ENCODE results near the gene APOO. TPM values are rescaled to one million over a fixed set of nuclear protein-coding genes. Genes with fewer than 3 reads are reported as not detected.

The APOO gene
- total RNA-seq, 1 donor from 2014 or later = 8.6 TPM

- H3K27ac ChIP-seq = no peak overlapping the region
- no peaks in the 10 kb centered on the region for H3K4me1 ChIP-seq
- H3K36me3 ChIP-seq = no peaks in the 10 kb centered on the region
- no peaks in the 10 kb centered on the region for H3K9me3 ChIP-seq
- TF ChIP-seq POLR2A (IDR thresholded peaks at IDR 0.05) = no peak
- TF ChIP-seq POLR2AphosphoS5 (IDR thresholded peaks at IDR 0.05; ENCODE audit: insufficient read depth in 1 of 2, low read depth in 1 of 2) = no peak
- TF ChIP-seq, protein P1, sequence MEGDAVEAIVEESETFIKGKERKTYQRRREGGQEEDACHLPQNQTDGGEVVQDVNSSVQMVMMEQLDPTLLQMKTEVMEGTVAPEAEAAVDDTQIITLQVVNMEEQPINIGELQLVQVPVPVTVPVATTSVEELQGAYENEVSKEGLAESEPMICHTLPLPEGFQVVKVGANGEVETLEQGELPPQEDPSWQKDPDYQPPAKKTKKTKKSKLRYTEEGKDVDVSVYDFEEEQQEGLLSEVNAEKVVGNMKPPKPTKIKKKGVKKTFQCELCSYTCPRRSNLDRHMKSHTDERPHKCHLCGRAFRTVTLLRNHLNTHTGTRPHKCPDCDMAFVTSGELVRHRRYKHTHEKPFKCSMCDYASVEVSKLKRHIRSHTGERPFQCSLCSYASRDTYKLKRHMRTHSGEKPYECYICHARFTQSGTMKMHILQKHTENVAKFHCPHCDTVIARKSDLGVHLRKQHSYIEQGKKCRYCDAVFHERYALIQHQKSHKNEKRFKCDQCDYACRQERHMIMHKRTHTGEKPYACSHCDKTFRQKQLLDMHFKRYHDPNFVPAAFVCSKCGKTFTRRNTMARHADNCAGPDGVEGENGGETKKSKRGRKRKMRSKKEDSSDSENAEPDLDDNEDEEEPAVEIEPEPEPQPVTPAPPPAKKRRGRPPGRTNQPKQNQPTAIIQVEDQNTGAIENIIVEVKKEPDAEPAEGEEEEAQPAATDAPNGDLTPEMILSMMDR (IDR thresholded peaks at IDR 0.05) = no peak
- intact Hi-C loops (cut with DNase I) = no loop called here
- DNase-seq (ENCODE audit: extremely low spot score in 2 of 2) = no peak
- H3K27me3 ChIP-seq = no peaks in the 10 kb centered on the region
- no peak overlapping the region for H3K4me3 ChIP-seq
Measured at GRCh38 chrX:23803931-23804381, 103.8 kb downstream of the APOO start.

DNA sequence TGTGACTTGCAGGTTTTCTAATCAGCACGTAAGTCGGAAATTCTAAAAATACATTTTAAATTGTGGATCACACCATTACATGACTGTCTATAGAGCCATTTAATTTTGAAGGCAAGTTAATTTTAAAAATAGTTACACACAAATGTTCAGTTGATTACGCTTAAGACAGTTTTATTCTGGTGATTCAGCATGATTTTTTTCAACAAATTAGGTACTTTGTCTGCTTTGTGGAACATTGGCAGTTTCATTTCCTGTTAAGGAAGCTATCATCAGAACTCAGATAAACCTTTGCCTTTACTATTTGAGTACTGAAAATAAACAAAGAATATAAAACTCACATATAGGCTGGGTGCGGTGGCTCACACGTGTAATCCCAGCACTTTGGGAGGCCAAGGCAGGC is 105.3 kb downstream of the APOO start:
- no peaks in the 10 kb centered on the region for H3K36me3 ChIP-seq
- H3K9me3 ChIP-seq = no peaks in the 10 kb centered on the region
- no peaks in the 10 kb centered on the region for H3K4me1 ChIP-seq
- intact Hi-C loops (cut with DNase I) = no loop called here
- H3K4me3 ChIP-seq = no peak overlapping the region
- TF ChIP-seq POLR2AphosphoS5 (IDR thresholded peaks at IDR 0.05; ENCODE audit: insufficient read depth in 1 of 2, low read depth in 1 of 2) = no peak
- TF ChIP-seq, protein P1 (IDR thresholded peaks at IDR 0.05) = no peak
- H3K27me3 ChIP-seq = no peaks in the 10 kb centered on the region
- no peak overlapping the region for H3K27ac ChIP-seq
- no peak for DNase-seq (ENCODE audit: extremely low spot score in 2 of 2)

DNA sequence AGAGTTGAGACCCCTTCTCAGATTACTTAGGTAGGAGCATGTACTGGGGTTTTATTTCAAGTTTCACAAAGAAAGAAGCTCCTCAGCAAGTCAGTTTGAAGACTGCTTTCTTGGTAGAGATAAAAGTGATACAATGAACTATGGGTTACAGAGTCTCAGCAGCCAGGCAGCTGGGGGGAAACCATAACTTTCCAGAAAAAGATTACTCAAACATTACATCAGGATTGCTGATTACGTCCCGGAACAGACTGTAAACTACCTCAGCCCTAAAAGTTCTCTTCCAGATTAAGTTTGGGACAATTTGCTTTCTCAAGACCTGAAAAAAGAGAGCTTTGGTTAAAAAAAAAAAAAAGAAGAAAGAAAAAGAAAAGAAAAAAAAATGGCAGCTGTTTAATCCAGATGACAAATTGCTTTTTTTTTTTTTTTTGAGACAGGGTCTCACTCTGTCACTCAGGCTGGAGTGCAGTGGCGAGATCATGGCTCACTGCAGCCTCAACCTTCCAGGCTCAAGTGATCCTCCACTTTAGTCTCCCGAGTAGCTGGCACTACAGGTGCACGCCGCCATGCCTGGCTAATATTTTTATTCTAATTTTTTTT is 108.2 kb downstream of the APOO start:
- no peaks in the 10 kb centered on the region for H3K9me3 ChIP-seq
- no peak overlapping the region for H3K27ac ChIP-seq
- no peaks in the 10 kb centered on the region for H3K27me3 ChIP-seq
- no peak for DNase-seq (ENCODE audit: extremely low spot score in 2 of 2)
- H3K4me3 ChIP-seq = no peak overlapping the region
- H3K36me3 ChIP-seq = no peaks in the 10 kb centered on the region
- intact Hi-C loops (cut with DNase I) = no loop called here
- no peaks in the 10 kb centered on the region for H3K4me1 ChIP-seq
- TF ChIP-seq POLR2A (IDR thresholded peaks at IDR 0.05) = no peak
- TF ChIP-seq, protein P1 (IDR thresholded peaks at IDR 0.05) = no peak
- no peak for TF ChIP-seq POLR2AphosphoS5 (IDR thresholded peaks at IDR 0.05; ENCODE audit: insufficient read depth in 1 of 2, low read depth in 1 of 2)

DNA sequence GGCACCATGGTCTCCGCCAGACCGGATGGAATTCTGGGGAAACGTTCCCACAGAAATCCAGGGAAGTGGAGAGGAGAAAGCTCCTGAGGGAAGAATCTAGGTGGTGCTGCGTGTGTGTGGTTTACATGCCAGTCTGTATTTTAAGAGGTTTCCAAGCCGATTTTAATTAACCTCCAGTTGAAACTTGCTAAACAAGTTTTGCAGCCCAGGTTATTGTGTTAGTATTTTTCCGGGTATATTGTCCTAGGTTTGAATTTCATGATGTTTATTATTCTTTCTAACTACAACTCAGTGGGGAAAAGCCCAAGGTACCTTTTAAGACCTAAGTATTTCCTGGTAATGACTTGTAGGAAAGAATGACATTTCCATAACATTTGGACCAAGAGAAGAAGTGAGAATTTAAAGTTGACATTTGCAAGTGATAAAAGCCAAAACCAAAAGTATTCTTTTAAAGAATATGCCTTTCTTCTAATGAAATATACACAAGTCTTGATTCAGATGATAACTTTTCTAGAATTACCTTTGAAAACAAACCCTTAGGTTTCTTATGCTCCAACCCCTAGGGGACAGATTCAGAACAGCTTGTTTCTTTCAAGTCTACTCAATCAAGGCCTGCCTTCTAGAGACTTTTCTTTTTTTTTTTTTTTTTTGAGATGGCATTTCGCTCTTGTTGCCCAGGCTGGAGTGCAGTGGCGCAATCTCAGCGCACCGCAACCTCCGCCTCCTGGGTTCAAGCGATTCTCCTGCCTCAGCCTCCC is 110.2 kb downstream of the APOO start:
- no peaks in the 10 kb centered on the region for H3K36me3 ChIP-seq
- H3K4me1 ChIP-seq = no peaks in the 10 kb centered on the region
- intact Hi-C loops (cut with DNase I) = no loop called here
- TF ChIP-seq POLR2AphosphoS5 (IDR thresholded peaks at IDR 0.05; ENCODE audit: insufficient read depth in 1 of 2, low read depth in 1 of 2) = peak in 1 of 2 donors; percentile 33
- no peak for TF ChIP-seq POLR2A (IDR thresholded peaks at IDR 0.05)
- TF ChIP-seq, protein P1 (IDR thresholded peaks at IDR 0.05) = no peak
- no peaks in the 10 kb centered on the region for H3K9me3 ChIP-seq
- H3K27me3 ChIP-seq = no peaks in the 10 kb centered on the region
- no peak overlapping the region for H3K4me3 ChIP-seq
- DNase-seq (ENCODE audit: extremely low spot score in 2 of 2) = no peak
- no peak overlapping the region for H3K27ac ChIP-seq

GRCh38 chrX:23795221-23795620 is 112.5 kb downstream of the APOO start:
- intact Hi-C loops (cut with DNase I) = no loop called here
- no peak for DNase-seq (ENCODE audit: extremely low spot score in 2 of 2)
- no peaks in the 10 kb centered on the region for H3K27me3 ChIP-seq
- TF ChIP-seq POLR2AphosphoS5 (IDR thresholded peaks at IDR 0.05; ENCODE audit: insufficient read depth in 1 of 2, low read depth in 1 of 2) (no peak), POLR2A (IDR thresholded peaks at IDR 0.05) (no peak)
- TF ChIP-seq, protein P1 (IDR thresholded peaks at IDR 0.05) = no peak
- no peak overlapping the region for H3K27ac ChIP-seq
- H3K4me3 ChIP-seq = no peak overlapping the region
- no peaks in the 10 kb centered on the region for H3K4me1 ChIP-seq
- H3K9me3 ChIP-seq = no peaks in the 10 kb centered on the region
- no peaks in the 10 kb centered on the region for H3K36me3 ChIP-seq

All from vagina (tissue), 2 donors.